ENCODE results near the gene GUCA2B.

The GUCA2B gene

GRCh38 chr1:42152907-42153600 lies at the start of gene GUCA2B:
GUCA2B (plus strand) TSS chr1:42153410; CDS start chr1:42153451, 41 bp downstream.
- no peak for DNase-seq

- DNase-seq, result no peak
Observed at GRCh38 chr1:42105025-42105424, 48.2 kb upstream of the GUCA2B start.

- DNase-seq, result no peak
Observed at GRCh38 chr1:42108309-42108708, 44.9 kb upstream of the GUCA2B start.

GRCh38 chr1:42109600-42109999 lies 43.6 kb upstream of the GUCA2B start:
- DNase-seq, result no peak

DNA sequence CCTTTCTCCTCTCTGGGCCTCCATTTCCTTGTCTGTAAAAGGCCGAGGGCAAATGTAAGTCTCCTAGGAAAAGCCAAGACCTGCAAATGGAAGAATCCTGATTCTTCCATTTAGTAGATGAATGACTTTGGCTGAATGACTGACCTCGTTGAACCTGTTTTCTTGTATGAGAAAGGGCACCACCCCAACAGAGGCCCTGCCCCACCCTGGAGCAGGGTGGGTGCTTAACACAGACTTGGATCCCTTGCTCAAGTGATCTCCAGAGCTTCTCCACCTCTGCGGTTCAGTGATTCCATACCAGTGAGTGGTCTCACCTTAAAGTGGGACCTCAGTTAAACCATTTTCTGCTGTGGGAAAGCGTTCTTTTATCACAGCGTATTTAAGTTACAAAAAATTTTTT lies 39.0 kb upstream of the GUCA2B start:
- DNase-seq, result no peak

DNA sequence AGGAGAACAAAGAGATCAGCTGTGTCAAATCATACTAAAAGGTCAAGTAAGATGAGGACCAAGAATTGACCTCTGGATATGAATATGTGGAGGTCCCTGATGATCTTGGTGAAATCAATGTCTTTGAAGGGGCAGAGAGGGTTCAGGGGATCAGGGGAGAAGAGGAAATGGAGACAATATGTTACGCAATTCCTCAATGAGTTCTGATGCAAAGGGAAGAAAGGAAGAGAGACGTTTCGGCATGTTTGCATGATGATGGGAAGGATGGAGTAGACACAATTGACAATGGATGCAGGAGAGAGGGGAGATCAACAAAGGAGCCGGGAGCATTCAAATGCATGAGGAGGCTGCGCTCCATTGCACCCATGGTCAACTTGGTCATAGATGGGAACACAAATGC lies 36.0 kb upstream of the GUCA2B start:
- DNase-seq, result no peak

- DNase-seq, result no peak
Observed at GRCh38 chr1:42118125-42118524, 35.1 kb upstream of the GUCA2B start.

DNA sequence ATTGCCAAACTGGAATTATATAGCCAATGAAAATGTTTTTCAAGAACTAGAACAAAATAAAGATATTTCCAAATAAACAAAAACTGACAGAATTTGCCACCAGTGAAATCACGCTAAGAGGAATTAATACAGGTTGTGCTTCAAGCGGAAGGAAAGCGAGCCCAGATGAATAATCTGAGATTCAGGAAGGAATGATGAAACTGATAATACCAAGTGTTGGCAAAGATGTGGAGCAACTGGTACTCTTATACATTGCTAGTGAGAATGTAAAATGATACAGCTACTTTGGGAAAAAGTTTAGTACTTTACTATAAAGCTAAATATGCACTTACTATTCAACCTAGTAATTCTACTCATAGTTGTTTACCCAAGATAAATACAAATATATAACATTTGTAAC lies 30.8 kb upstream of the GUCA2B start:
- DNase-seq, result no peak

DNA sequence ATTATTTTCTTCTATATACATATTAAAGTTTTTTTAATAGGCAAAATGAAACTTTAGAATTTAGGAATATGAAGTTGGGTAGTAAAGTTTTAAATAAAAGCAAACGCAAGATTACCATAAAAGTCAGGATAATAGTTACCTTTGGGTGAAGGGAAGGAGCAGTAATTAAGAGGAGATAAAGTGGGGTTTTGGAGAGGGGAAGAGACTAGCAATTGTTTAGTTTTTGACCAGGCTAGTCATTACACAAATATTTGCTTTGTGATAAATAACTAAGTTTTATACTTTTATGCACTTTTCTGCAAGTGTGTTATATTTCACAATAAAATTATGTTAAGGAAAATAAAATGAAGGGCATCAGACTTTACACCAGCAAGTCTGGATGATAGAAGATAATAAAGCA lies 27.7 kb upstream of the GUCA2B start:
- no peak for DNase-seq

GRCh38 chr1:42127767-42128166 lies 25.4 kb upstream of the GUCA2B start:
- no peak for DNase-seq

DNA sequence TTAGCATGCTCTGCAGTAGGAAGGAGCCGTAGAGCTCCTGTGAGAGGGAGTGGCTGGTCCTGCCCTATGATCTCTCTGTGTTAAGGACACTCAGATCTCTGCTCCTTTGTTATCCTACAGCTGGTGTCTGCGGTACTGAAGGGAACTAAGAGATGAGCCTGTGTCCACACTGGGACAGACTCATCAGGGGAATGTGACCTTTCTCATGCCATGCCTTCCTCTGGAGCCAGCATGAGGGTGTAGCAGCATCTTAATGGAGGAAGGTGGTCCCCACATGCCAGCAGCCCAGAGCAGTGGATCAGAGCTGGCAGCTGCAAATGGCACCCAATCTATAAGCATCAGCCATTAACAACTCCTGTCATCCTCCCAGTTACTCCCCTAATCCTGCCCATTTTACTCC lies 24.7 kb upstream of the GUCA2B start:
- DNase-seq, result no peak

DNA sequence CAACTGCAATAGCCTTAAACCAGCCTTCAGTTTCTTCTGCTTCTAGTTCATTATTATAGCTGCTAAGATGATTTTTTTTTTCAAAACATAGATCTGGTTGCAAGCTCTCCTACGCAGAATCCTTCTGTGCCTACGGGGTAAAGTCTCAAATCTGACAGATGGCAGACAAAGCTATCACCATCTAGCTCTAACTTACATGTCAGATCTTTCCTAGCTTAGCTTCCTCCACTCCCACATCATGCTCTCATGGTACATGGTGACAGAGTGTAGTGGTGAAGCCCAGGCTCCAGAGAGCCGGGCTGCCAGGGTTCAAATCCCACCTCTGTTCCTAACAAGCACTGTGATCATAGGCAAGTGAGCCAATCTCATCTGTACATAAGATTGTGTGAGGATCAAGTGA lies 24.2 kb upstream of the GUCA2B start:
- no peak for DNase-seq

GRCh38 chr1:42130061-42130660 lies 23.0 kb upstream of the GUCA2B start:
- no peak for DNase-seq

DNA sequence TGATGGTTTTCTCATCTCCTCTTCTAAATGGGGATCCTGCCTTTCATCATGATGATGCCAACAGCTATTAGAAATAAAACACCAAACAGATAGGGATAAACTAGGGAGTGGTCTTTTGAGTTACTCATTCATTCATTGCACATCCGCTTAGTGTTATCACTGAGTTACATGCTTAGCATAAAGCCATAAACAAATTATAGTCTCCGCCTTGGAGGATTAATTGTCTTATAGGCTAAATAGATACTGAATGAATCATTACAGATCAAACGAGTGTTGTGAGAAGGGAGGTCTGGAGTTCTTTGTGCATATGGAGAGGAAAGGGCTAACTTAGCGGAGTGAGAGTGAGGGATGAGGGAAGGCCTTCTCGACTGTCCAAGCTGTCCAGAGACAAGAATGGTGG lies 19.8 kb upstream of the GUCA2B start:
- DNase-seq, result no peak

- DNase-seq, result no peak
Observed at GRCh38 chr1:42133809-42134526, 19.2 kb upstream of the GUCA2B start.

- no peak for DNase-seq
Observed at GRCh38 chr1:42135426-42135825, 17.8 kb upstream of the GUCA2B start.

DNA sequence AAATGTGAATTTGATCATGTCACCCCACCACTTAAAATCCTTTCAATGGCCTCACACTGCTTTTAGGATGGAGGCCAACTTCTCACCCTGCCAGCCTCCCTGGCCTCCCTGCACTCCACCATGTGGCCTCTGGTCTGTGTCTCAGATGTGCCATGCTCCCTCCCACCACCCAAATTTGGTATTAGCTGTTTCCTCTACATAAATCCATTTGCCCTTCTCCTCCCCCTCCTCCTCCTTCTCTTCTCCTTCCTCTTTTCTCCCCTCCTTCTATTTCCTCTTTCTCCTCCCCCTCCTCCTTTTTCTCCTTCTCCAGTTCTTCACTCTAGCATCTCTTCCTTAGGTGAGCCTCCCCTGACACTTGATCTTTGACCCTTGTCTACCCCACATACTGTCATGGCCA lies 16.7 kb upstream of the GUCA2B start:
- DNase-seq, result no peak

DNA sequence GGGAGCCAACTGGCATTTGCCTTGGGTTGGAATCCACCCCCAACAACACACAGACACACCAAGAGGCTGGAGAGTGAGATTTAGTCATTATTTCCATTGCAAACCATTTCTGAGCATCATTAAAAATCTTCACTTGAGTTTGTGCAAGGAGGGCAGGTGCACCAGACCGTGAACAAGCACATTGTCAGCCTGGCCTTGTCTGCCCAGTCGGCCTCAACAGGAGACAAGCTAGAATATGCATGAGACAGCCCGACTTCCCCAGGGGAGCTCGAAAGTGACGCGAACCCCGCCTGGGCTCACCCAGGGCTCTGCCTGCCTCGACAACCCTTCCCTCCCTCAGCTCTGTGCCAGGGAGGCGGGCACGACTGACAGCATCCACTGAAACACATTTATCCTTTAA lies 15.4 kb upstream of the GUCA2B start:
- peak; percentile 84 for DNase-seq

DNA sequence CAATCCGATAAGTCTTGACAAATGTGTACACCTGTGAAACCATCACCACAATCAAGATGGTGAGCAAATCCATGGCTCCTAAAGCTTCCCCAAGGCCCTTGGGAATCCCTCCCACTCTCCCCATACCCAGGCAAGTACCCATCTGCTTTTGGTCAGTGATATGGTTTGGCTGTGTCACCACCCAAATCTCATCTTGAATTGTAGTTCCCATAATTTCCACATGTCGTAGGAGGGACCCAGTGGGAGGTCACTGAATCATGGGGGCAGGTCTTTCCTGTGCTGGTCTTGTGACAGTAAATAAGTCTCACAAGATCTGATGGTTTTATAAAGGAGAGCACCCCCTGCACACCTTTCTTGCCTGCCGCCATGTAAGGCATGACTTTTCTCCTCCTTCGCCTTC lies 14.6 kb upstream of the GUCA2B start:
- DNase-seq, result no peak

DNA sequence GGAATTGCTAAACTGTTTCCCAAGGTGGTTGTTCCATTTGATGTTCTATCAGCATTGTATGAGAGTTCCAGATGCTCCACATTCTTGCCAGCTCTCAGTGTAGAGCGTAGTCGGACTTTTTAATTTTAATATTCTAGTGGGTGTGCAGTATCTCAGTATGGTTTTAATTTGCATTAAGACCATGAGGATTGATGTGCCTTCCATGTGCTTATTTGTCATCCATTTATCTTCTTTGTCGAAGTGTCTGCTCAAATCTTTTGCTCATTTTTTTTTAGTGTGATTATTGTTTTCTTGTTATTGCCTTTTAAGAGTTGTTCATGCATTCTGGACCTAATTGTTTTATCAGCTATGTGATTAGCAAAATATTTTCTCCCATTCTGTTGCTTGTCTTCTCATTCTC lies 13.8 kb upstream of the GUCA2B start:
- DNase-seq, result no peak

GRCh38 chr1:42140191-42140590 lies 13.0 kb upstream of the GUCA2B start:
- DNase-seq, result no peak

- no peak for DNase-seq
Observed at GRCh38 chr1:42141978-42142377, 11.2 kb upstream of the GUCA2B start.

DNA sequence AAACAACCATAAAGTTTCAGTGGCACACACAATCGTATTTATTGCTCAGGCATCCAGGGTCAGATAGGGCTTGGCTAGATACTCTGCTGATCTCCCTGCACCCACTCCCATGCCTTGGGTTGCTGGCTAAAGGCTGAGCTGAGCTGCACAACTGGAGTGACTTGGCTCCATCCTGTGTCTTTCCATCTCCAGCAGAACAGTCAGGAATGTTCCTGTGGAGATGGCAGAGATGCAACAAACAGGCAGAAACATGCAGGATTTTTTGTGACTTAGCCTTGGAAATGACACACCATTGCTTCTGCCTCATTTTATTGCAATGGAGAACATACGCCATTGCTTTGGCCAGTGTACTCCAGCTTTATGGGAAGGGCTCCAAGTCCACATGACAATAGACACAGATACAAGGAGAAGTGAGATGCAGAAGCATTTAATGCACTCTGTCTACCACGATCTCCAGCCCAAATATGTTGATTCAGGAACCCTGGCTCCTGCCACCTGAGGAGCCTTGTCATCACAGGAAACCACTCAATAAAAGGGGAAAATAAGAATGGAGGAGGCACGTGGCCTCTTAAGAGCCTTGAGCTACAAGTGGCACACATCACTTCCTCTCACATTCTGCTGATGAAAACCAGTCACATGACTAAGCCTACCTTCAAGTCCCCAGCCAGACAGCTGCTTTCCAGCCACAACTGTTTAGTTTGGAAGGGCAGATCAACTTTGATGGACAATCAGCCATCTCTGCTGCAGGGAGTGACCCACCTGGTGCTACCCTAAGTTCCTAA lies 10.1 kb upstream of the GUCA2B start:
- no peak for DNase-seq
